CD1c-positive myeloid dendritic cell (primary cell): ENCODE results near the gene TTC21A.
A peak's percentile ranks its signal among the peaks of the same experiment; 100 is the strongest.
"Not testable (repeated sequence)": the region's sequence is repeated elsewhere in the genome, so short reads cannot be mapped to it uniquely, and the experiment has no call there.

Experiments used
- DNase-seq: peaks from one replicate; pipeline ENCODE4 v3.0.0-alpha.2; 2016; ENCODE audit errors: extremely low spot score

Gene TTC21A

GRCh38 chr3:39149498-39150147 lies 42.1 kb downstream of the TTC21A start:
- DNase-seq, result peak; percentile 25

GRCh38 chr3:39150148-39150802 lies 42.8 kb downstream of the TTC21A start:
- DNase-seq, result peak; percentile 27

- DNase-seq, result peak; percentile 81
Observed at GRCh38 chr3:39150803-39151631, 43.5 kb downstream of the TTC21A start.

- DNase-seq, result no peak
Observed at GRCh38 chr3:39153977-39154279, 46.4 kb downstream of the TTC21A start.

- no peak for DNase-seq
Observed at GRCh38 chr3:39154280-39155021, 47.0 kb downstream of the TTC21A start.

GRCh38 chr3:39156421-39156820 lies 48.9 kb downstream of the TTC21A start:
- no peak for DNase-seq

- DNase-seq, result no peak
Observed at GRCh38 chr3:39157359-39157758, 49.9 kb downstream of the TTC21A start.

GRCh38 chr3:39158148-39158715 lies 50.8 kb downstream of the TTC21A start:
- DNase-seq, result no peak

GRCh38 chr3:39164414-39164813 lies 56.9 kb downstream of the TTC21A start:
- DNase-seq, result no peak

- DNase-seq, result no peak
Observed at GRCh38 chr3:39165518-39165917, 58.0 kb downstream of the TTC21A start.

- peak; percentile 27 for DNase-seq
Observed at GRCh38 chr3:39166134-39166710, 58.7 kb downstream of the TTC21A start.

GRCh38 chr3:39166932-39167532 lies 59.6 kb downstream of the TTC21A start:
- DNase-seq, result peak; percentile 91

GRCh38 chr3:39168156-39168780 lies 60.8 kb downstream of the TTC21A start:
- no peak for DNase-seq

GRCh38 chr3:39169712-39170111 lies 62.2 kb downstream of the TTC21A start:
- no peak for DNase-seq

- no peak for DNase-seq
Observed at GRCh38 chr3:39170461-39170860, 63.0 kb downstream of the TTC21A start.

- not testable (repeated sequence) for DNase-seq
Observed at GRCh38 chr3:39170877-39171276, 63.4 kb downstream of the TTC21A start.

- DNase-seq, result no peak
Observed at GRCh38 chr3:39171860-39172259, 64.4 kb downstream of the TTC21A start.

- DNase-seq, result no peak
Observed at GRCh38 chr3:39173318-39174125, 66.0 kb downstream of the TTC21A start.

- DNase-seq, result no peak
Observed at GRCh38 chr3:39176025-39176714, 68.7 kb downstream of the TTC21A start.
